HL-60/S4 treated with phorbol 12-myristate 13-acetate at 8.2 ng/mL for 4 days and 3 days (cell line): ENCODE measurements around the gene TWF2.

Experiments
- in situ Hi-C: fragments of 300-500 bp; cut with MboI; formaldehyde crosslinking; loops from 2 replicates; pipeline ENCODE4 v1.15.0; 2022; ENCODE audit warnings: low sequenced_read_pairs

TWF2 gene

GRCh38 chr3:52225452-52226228, 13.3 kb downstream of the TWF2 start, which contains the start of gene TLR9:
Gene TLR9 (minus strand): TSS chr3:52225645. CDS start chr3:52225529, 116 bp downstream.
- in situ Hi-C loops = no loop called here

GRCh38 chr3:52223449-52224408, 15.2 kb downstream of the TWF2 start:
- in situ Hi-C loops = no loop called here

DNA sequence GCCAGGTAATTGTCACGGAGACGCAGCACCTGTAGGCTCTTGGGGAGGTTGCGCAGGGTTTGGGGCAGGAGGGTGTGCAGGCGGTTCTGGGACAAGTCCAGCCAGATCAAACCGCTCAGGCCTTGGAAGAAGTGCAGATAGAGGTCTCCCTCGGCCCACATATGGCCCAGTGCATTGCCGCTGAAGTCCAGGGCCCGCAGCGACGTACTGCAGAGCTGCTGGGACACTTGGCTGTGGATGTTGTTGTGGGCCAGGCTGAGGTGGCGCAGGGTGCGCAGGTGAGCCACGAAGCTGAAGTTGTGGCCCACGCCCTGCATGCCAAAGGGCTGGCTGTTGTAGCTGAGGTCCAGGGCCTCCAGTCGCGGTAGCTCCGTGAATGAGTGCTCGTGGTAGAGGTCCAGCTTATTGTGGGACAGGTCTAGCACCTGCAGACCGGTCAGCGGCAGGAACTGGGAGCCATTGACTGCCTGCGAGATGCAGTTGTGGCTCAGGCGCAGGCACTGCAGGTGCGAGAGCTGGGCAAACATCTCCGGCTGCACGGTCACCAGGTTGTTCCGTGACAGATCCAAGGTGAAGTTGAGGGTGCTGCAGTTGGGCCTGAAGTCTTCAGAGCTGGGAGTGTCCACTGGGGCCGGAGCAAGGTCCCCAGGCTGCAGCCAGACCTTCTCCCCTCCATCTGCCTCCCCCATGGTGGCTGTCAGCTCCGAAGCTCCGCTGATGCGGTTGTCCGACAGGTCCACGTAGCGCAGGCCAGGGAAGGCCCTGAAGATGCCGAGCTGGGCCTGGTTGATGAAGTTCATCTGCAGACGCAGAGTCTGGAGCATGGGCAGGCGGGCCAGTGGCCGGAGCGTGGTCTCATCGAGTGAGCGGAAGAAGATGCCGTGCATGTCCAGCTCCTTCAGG, 16.4 kb downstream of the TWF2 start:
- in situ Hi-C loops = no loop called here

DNA sequence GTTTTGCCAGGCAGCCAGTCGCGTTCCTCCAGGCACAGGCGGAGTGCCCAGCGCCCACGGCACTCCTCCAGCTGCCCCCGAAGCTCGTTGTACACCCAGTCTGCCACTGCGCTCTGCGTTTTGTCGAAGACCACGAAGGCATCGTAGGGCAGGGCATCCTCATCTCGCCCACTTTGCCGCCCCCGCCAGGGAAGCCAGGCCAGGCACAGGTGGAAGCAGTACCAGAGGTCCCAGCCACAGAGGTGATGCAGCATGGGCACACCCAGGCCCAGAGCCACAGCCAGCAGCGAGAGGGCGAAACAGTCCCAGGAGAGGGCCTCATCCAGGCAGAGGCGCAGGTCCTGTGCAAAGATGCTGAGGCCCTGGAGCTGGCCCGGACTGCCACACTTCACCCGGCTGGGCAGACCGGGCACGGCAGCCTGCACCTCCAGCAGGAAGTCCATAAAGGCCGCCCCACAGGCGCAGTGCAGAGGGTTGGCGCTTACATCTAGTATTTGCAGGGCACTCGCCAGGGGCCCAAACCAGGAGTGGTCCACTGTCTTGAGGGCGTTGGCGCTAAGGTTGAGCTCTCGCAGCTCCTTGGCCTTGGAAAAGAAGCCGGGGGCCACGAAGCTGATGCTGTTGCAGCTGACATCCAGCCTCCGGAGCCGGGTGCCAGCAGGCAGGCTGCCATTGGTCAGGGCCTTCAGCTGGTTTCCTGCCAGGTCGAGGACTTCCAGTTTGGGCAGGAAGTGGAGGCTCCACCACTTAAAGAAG, 17.2 kb downstream of the TWF2 start:
- in situ Hi-C loops = no loop called here

GRCh38 chr3:52221141-52221562, 17.8 kb downstream of the TWF2 start:
- in situ Hi-C loops = no loop called here

DNA sequence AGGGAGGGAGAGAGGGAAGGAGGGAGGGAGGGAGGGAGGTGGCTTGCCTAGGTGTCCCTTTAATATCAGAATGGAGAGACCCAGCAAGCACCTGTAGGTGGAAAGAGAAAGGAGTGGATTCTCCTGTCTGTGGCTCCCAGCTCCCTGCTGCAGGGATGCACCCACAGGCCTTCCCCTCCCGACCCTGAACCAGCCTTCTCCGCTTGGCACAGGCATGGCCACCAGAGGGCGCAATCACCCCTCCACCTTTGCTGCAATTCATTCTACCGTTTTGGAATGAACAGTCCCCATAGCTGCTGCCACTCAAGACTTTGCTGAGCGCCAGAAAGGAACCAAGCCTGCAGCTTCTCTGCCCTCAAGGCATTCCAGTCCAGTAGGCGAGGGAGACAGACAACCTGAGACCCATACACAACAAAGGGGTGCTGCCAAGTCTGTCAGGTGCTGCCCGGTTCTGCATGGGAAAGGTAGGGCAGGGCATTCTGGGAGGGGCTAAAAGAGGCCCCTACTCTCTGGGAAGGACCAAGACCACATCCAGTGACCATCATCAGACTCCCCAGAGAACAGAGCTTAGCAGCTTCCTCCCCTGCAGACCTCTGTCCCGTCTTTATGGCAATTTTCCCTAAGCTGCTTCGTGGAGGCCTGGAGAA, 18.5 kb downstream of the TWF2 start:
- in situ Hi-C loops = no loop called here

DNA sequence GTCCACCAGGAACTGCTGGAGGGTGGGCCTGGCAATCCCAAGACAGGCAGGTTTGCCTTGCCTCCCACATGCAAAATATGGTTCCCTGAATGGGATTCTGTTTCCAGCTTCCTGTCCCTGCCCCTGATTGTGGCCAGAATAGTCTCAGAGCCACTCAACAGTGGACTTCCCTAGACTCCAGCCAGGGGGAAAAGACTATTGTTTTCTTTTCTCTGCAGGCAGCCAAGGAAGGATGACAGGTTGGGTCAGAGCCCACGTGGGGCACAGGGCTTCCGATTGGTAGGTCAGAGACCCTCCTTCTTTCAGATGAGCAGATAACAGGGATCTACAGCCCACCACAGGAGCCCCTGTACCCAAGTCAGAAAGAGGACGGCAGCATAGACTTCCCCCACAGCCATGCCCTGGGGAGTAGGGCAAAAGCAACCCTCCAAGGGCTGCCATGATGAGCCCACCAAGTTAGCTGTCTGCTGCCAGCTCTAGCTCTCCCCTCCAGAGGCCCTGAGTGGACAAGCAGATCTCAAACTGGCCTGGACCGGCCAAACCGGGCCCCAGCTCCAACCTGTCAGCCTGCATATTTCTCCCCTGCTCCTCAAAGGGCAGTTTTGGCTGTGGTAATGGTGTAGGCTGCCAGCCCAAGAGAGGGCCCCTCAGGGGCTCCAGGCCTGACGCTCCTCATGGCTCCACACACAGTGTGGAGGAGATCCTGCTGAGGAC, 19.9 kb downstream of the TWF2 start:
- in situ Hi-C loops = no loop called here

- in situ Hi-C loops = no loop called here
Observed at GRCh38 chr3:52218454-52218853, 20.5 kb downstream of the TWF2 start.

DNA sequence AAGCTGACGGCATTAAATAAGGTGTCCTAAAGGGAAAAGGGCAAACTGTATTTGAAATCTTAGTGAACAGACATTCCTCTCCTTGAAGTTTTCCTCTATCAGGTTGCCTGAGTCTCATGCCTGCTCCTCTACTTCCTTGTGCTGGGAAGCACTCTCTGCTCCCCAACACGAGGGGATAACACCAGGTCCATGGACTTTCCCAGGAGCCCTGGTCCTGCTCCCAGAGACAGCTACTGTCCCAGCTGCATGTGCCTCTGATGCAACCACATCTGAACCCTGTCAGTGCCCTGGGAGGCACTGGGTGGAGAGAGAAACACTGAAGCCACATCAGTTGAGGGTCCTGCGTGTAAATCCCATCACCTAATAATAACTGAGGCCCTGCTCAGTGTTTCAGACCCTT, 20.9 kb downstream of the TWF2 start:
- in situ Hi-C loops = no loop called here

DNA sequence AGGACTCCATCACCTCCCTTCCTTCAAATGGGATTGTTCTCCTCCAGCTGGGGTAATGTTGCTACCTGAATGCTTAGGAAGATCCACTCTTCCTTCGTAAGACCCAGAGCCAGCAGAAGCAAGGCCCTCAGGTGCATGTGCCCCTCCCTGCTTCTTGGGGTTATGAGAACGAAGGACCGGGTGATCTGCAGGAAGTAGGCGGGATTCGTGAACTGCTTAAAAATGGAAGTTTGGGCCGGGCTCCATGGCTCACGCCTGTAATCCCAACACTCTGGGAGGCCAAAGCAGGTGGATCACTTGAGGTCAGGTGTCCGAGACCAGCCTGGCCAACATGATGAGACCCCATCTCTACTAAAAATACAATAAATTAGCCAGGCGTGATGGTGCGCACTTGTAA, 21.6 kb downstream of the TWF2 start:
- in situ Hi-C loops = no loop called here

DNA sequence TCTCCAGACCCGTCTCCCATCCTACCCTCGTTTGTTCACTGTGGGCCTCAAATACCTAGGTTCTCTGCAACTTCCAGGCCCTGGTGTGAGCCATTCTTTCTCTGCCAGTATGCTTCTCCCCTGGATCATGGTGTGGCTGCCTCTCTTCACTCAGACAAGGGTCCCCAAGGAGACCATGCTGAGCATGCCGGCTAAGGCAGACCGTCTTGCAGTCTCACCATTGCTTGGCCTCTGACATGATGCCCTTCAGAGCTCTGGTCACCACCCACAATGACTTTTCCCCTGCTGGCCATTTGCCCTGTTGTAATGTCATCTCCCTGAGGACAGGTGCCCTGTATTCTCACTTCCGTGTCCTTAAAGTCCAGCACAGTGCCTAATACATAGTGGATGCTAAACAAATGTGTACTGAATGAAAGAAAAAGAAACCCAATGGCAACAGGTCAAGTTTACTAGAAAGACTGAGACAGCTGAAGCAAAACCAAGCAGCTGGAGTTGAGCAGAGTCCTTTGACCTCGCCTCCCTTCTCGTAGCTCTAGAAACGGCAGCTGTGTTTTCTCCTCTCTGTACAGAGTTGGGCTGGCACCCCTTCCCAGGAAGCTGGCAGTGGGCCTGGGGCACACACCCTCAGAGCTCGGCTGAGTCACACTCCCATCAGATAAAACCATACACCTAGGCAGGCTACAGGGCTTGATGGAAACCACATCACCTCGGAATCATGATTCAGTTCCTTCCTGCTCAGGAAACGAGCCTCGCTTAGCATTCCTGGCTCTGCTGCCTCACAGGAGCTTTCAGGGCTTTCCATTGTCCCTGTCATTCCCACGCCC, 22.2 kb downstream of the TWF2 start:
- in situ Hi-C loops = no loop called here

DNA sequence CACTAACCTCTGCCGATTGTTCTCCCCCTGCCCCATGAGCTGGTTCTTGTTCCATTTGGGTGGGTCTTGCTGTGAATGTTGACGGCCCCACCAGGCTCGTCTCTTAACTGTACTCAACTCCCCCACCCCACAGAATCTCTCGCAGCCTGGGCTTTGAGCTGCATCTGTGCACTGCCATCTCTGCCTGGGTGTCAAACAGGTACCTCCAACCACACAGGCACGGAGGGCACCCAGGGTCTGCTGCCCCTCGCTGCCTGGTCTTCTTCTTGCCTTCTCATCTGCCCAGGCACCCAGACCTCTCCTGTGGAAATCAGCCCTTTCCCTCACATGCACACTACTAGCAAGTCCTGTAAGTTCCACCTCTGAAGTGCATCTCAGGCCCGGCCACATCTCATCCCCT, 23.6 kb downstream of the TWF2 start:
- in situ Hi-C loops = no loop called here

- in situ Hi-C loops = no loop called here
Observed at GRCh38 chr3:52213901-52214300, 25.1 kb downstream of the TWF2 start.

DNA sequence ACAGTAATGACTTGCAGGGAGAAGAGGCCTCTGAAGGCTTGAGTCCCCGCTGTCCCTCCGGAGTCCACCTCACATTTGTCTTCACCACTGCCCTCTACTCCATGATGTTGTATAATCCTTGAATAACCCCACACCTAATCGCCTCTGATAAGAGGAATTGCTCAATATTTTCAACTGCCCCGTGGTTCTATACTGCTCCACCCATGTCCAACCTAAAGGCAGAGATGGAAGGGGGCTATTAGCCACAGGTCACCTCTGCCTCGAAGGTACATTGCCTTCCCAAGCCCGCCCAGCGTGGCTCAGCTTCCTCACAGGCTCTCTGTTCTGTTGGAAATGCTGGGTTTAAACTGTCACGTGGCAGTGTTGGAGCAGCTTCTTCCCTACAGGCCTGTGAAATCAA, 26.0 kb downstream of the TWF2 start:
- in situ Hi-C loops = no loop called here

DNA sequence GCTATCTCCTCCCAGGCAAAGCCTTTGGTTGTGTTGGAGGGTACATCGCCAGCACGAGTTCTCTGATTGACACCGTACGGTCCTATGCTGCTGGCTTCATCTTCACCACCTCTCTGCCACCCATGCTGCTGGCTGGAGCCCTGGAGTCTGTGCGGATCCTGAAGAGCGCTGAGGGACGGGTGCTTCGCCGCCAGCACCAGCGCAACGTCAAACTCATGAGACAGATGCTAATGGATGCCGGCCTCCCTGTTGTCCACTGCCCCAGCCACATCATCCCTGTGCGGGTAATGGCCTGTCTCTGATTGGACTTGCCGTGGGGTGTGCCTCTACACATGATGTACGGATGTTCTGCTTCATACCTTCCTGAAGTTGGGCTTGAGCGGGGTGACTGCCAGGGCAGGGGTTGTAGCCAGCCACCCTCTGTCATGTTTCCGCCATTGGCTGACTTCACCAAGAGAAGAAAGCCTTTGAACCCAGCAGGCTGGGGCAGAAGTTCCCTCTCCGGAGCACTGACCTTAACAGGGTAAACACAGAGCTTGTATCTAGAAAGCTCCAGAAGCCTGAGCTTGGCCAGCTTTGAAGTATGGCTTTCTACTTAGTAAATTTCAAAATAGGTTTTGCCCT, 27.6 kb downstream of the TWF2 start:
- in situ Hi-C loops = no loop called here

- in situ Hi-C loops = no loop called here
Observed at GRCh38 chr3:52210550-52211046, 28.4 kb downstream of the TWF2 start.

DNA sequence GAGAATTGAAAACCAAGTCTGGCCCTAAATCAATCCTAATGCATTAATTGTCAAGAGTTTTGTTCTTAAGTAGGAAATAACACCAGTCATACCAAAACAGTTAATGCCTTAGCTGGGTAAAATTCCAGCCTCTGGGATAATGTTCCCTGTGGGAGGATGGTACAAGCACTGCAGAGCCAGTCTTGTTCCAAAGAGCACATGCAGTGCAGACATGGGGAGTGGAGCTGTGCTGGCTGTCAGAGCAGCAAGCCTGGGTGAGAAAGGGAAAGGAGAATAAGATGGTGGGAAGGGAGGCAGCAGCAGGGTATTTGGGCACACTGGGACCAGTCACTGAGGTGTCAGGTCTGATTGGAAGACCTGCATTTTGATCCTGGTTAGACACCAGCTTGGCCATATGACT, 28.9 kb downstream of the TWF2 start:
- in situ Hi-C loops = no loop called here

DNA sequence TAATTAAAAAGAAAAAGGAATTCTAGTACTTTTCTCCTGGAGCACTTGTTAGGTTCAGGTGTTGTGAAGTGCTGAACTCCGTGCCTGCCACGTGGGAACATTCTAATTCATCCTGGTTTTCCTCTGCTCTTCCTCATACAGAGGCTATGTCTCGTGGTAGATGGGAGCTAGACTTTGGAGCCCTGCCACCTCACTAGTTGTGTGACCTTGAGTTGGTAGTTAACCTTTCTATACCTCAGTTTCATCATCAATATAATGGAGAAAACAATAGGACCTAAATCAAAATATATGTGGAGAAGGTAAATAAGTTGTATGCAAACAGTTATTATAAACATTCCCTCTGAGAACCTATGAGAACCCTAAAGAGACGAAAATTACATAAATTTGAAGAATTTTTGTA, 30.4 kb downstream of the TWF2 start:
- in situ Hi-C loops = no loop called here
